GM10847 (cell line): ENCODE data around the gene ARHGEF28.

Source experiments
- POLR2A ChIP-seq: IDR thresholded peaks from 2 replicates; pipeline ENCODE4 v1.6.1; 2011; ENCODE audit not compliant: insufficient read length; ENCODE audit errors: extremely low read depth

Gene ARHGEF28

GRCh38 chr5:73757416-73757815, 131.4 kb downstream of the ARHGEF28 start:
- no peak for TF ChIP-seq POLR2A

- no peak for TF ChIP-seq POLR2A
These were observed 133.8 kb downstream of the ARHGEF28 start for GRCh38 chr5:73759771-73760170.

- no peak for TF ChIP-seq POLR2A
These were observed 137.5 kb downstream of the ARHGEF28 start for GRCh38 chr5:73763300-73764032.

- no peak for TF ChIP-seq POLR2A
These were observed 138.6 kb downstream of the ARHGEF28 start for GRCh38 chr5:73764586-73764985.

- no peak for TF ChIP-seq POLR2A
These were observed 139.0 kb downstream of the ARHGEF28 start for GRCh38 chr5:73764996-73765395.

- no peak for TF ChIP-seq POLR2A
These were observed 140.9 kb downstream of the ARHGEF28 start for GRCh38 chr5:73766902-73767301.

- TF ChIP-seq POLR2A: no peak
These were observed 144.4 kb downstream of the ARHGEF28 start for GRCh38 chr5:73770172-73771025.

- no peak for TF ChIP-seq POLR2A
These were observed 148.9 kb downstream of the ARHGEF28 start for GRCh38 chr5:73774924-73775323.

GRCh38 chr5:73776405-73776804, 150.4 kb downstream of the ARHGEF28 start:
- no peak for TF ChIP-seq POLR2A

- TF ChIP-seq POLR2A: no peak
These were observed 151.2 kb downstream of the ARHGEF28 start for GRCh38 chr5:73777192-73777591.

- no peak for TF ChIP-seq POLR2A
These were observed 154.5 kb downstream of the ARHGEF28 start for GRCh38 chr5:73780302-73781080.

GRCh38 chr5:73781107-73781768, 155.2 kb downstream of the ARHGEF28 start:
- TF ChIP-seq POLR2A: no peak

- TF ChIP-seq POLR2A: no peak
These were observed 157.8 kb downstream of the ARHGEF28 start for GRCh38 chr5:73783828-73784227.

- TF ChIP-seq POLR2A: no peak
These were observed 160.2 kb downstream of the ARHGEF28 start for GRCh38 chr5:73786043-73786831.

GRCh38 chr5:73789851-73790281, 163.9 kb downstream of the ARHGEF28 start:
- TF ChIP-seq POLR2A: no peak

- TF ChIP-seq POLR2A: no peak
These were observed 165.4 kb downstream of the ARHGEF28 start for GRCh38 chr5:73791389-73791788.
